HG03103 (cell line): ENCODE results near the gene RPL18A.

Experiments
- ATAC-seq: cut with Tn5 transposase; IDR thresholded peaks from one replicate; pipeline ENCODE4 v1.9.1; 2021; ENCODE audit warnings: low read depth; ENCODE audit not compliant: unreplicated experiment

Gene RPL18A

DNA sequence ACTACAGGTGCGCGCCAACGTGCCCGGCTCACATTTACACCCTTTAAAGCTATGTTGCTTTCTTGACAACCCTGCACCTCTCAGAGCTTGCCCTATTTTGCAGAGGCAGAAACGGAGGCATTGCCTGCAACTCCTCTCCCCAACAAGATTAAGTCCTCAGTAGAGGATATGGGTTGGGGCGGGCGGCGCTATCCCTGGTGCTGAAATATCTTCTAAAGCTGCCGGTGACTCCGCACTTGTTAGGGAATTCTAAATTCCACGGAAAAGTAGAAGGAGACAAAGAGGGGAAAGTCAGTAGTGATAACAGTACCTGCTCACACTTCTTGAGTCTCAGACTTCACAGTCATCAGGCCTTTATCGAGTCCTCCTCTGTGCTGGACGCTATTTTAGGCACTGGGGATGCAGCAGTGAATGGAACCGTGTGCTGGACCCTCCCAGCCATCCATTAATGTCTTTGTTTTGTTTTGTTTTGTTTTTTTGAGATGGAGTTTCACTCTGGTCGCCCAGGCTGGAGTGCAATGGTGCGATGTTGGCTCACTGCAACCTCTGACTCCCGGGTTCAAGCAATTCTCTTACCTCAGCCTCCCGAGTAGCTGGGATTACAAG is 30.0 kb downstream of the RPL18A start:
- ATAC-seq: no peak

DNA sequence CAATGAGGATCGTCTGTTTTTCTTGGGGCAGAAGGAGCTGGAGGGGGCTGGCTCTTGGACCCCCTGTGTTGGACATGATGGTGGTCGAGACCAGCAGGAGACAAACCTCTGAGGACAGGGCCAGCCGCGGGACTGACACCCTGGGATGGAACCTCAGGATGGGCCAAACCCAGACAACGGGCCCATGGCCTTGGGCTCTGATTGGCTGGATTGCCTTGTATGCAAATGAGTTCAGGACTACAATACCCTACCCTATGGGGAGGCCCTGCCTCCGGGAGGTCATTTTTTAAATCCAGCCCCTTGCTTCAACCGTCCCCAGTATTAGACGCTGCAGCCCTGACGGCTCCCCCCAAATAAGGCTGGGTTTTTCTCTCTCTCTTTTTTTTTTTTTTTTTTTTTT is 34.1 kb downstream of the RPL18A start:
- ATAC-seq: no peak

DNA sequence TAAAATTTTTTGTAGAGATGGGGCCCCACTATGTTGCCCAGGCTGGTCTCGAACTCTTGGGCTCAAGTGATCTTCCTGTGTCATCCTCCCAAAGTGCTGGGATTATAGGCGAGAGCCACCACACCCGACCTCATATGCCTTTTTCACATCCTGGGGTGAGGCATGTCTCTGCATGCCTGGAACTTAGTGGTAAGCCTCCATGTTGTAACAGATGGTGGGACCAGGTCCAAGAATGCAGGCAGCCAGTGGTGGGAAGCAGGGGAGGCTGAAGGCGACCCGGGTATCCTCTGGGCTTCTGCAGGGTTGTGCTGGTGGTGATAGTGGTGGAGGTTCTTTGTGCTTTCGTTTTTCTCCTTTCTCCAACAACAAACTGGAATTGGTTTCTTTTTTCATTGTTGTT is 43.0 kb downstream of the RPL18A start:
- ATAC-seq: no peak

DNA sequence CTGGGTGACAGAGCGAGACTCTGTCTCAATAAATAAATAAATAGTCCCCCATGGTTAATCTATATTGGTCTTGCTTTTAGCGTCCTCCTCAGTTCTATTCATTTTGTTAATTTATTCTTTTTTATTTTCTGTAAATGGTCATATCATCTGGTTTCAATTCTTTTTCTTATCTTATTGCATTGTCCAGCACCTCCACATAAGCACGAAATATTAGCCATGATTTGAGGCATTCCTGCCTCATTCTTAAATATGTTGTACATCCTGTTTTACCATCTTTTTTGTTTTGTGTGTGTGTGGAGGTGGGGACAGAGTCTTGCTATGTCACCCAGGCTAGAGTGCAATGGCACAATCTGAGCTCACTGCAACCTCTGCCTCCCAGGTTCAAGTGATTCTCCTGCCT is 48.5 kb downstream of the RPL18A start:
- ATAC-seq: no peak

DNA sequence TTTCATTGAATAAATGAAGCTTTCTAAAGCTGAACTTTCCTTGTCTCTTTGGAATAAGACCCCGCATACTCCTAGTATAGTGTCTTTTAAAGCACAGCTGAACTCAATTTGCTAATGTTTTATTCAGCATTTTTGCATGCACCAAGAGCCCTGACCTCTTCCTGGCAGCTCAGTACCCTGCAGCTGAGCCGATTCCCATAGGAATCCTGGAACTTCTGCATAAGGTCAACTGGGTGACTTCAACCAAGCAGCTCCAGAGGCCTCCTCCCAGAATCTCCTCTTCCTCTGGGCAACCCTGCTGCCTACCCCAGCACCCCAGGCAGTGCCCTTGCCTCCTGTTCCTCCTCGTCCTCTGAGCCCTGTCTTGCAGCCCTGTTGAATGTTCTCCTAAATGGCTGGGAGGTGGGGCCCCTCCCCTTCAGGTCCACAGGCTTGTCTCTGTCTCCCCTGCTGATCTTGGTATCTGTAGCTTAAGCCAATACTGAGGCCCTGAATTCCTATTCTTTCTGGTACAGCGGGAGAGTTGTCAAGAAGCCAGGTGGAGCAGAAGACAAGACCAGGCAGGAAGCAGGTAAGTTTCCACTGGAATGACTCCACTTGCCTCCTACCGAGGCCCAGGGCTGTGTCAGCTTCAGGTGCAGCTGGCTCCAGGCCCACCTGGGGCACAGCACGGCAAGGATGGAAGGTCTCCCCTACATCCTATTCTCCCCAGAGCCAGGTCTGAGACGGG is 49.5 kb downstream of the RPL18A start:
- no peak for ATAC-seq

DNA sequence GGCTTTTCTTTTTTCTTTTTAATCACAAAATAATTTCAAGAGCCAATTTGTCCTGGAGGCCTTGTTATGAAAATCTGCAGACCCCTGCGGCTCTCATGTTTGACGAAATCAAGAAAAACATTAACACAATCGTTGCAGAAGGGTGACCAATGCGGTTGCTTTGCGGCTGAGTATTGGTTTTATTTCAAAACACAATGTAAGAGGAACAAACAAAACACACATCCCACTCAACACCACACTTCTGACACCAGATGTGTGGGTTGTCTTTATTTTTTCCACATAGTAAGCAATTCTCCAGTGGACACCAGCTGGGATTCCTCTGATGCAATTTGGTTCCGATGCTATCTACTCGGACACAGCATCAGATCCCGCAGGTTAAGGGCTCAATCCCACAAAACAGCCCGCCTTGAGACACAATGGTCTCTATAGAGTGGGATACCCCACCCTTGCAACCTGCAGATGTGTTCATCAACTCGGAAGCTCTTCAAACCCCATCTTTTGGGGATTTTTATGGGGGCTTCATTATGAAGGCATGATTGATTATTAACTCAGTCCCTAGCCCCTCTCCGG is 51.2 kb downstream of the RPL18A start:
- ATAC-seq: no peak
